PC-9 (cell line): ENCODE data around the gene NEU4. TPM values are rescaled to one million over a fixed set of nuclear protein-coding genes. Genes with fewer than 3 reads are reported as not detected.

ENCODE experiments used
- BruUV-seq: library from RNA; stranded (reverse); fragments of 400-500 nt; replicated peaks from 2 replicates; lab custom pipeline; 2021; lab: Mats Ljungman, UMichigan
- CTCF ChIA-PET: fragments of 300-600 bp; sonication (Branson Sonifier 250); formaldehyde crosslinking; loops from one replicate; lab custom pipeline; 2022; ENCODE audit warnings: antibody characterized with exemption; lab: Charles Lee
- POLR2A ChIA-PET: fragments of 300-600 bp; sonication (Branson Sonifier 250); formaldehyde crosslinking; loops from one replicate; lab custom pipeline; 2022; ENCODE audit warnings: antibody characterized with exemption; ENCODE audit not compliant: unreplicated experiment; lab: Charles Lee
- DNase-seq, 2 experiments: peaks; one replicate each; pipeline versions ENCODE4 v3.0.0 to v3.0.0-alpha.2; 2015 to 2022; ENCODE audit warnings: mixed read lengths in 1 of 2
- H2AFZ ChIP-seq: fragments of 200-600 bp; sonication (generic); 2 replicates; pipeline ENCODE4 v1.8.1; 2017; ENCODE audit warnings: antibody characterized with exemption
- H3F3A ChIP-seq: fragments of 200-600 bp; sonication (generic); 2 replicates; pipeline ENCODE4 v1.8.1; 2017; ENCODE audit warnings: antibody characterized with exemption, mild to moderate bottlenecking, low read depth; ENCODE audit not compliant: insufficient read depth
- H3K27ac ChIP-seq: fragments of 200-600 bp; sonication (generic); 2 replicates; pipeline ENCODE4 v1.6.1; 2016; ENCODE audit warnings: mixed run types
- H3K27me3 ChIP-seq: fragments of 200-600 bp; sonication (generic); 2 replicates; pipeline ENCODE4 v1.6.1; 2016; ENCODE audit warnings: low read depth, mixed run types; ENCODE audit not compliant: insufficient read depth
- H3K36me3 ChIP-seq: fragments of 200-600 bp; sonication (generic); 2 replicates; pipeline ENCODE4 v1.6.1; 2016; ENCODE audit warnings: low read depth, mixed run types
- H3K4me1 ChIP-seq: fragments of 200-600 bp; sonication (generic); replicated peaks from 2 replicates; pipeline ENCODE4 v1.6.1; 2016; ENCODE audit warnings: mixed run types; ENCODE audit not compliant: insufficient read depth
- H3K4me2 ChIP-seq: fragments of 200-600 bp; sonication (generic); 2 replicates; pipeline ENCODE4 v1.6.1; 2017; ENCODE audit warnings: mixed run types
- H3K4me3 ChIP-seq: fragments of 200-600 bp; sonication (generic); 2 replicates; pipeline ENCODE4 v1.6.1; 2016; ENCODE audit warnings: mixed run types
- H3K79me2 ChIP-seq: fragments of 200-600 bp; sonication (generic); 2 replicates; pipeline ENCODE4 v1.6.1; 2017; ENCODE audit warnings: low read depth, mixed run types
- H3K9me2 ChIP-seq: fragments of 200-600 bp; sonication (generic); 2 replicates; pipeline ENCODE4 v1.8.1; 2017; ENCODE audit warnings: mild to moderate bottlenecking; ENCODE audit not compliant: insufficient read depth
- H3K9me3 ChIP-seq: fragments of 200-600 bp; sonication (generic); 2 replicates; pipeline ENCODE4 v1.8.1; 2016; ENCODE audit warnings: low read depth; ENCODE audit not compliant: insufficient read depth
- H4K20me1 ChIP-seq: fragments of 200-600 bp; sonication (generic); 2 replicates; pipeline ENCODE4 v1.8.1; 2017; ENCODE audit not compliant: insufficient read depth
- EZH2 ChIP-seq: fragments of 200-600 bp; sonication (generic); IDR thresholded peaks from 2 replicates; pipeline ENCODE4 v1.8.0; 2017; ENCODE audit warnings: antibody characterized with exemption, low read depth
- intact Hi-C: fragments of 100-400 bp; cut with micrococcal nuclease; formaldehyde crosslinking; loops from one replicate; pipeline ENCODE4 v1.10.0; 2022; ENCODE audit not compliant: unreplicated experiment
- total RNA-seq: library from RNA; stranded (reverse); gene quantifications from 2 replicates; pipeline ENCODE4 v1.2.3, GENCODE V29; 2021
- TF ChIP-seq, protein P1 (sequence below): fragments of 200-600 bp; sonication (generic); conservative IDR thresholded peaks from 2 replicates; pipeline ENCODE4 v1.6.1; 2017; ENCODE audit warnings: mixed run types, antibody characterized with exemption, mild to moderate bottlenecking, moderate library complexity

NEU4 gene
- total RNA-seq, 1 experiment from 2014 or later, result 0.92 TPM

DNA sequence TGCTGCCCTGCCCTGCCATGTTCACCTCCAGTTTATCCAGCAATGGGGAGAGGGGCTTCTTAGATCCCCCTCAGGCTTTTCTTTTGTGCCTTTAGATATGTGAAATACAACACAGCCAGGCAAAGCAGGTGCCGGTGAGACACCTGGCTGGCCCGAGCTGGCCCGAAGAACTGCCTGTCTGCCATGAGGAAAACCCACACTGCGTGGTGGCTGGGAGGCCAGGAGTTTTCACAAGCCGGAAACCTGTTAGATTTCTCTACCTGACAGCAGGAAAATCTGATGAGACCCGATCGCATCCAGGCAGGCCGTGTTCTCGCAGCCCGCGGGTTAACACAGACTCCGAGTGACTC is 38.1 kb upstream of the NEU4 start:
- BruUV-seq, result no TSS peak
- Histone ChIP-seq H2AFZ (no peak overlapping the region), H3K27me3 (no peaks in the 10 kb centered on the region), H4K20me1 (no peaks in the 10 kb centered on the region), H3K4me1 (peaks cover 18% of the 10 kb centered on the region), H3K9me2 (no peaks in the 10 kb centered on the region), H3F3A (0 out of 2 replicates have a peak, but pooled peaks cover 8% of the 10 kb centered on the region), H3K79me2 (no peaks in the 10 kb centered on the region), H3K27ac (no peak overlapping the region), H3K4me2 (no peak overlapping the region), H3K4me3 (no peak overlapping the region), H3K36me3 (no peaks in the 10 kb centered on the region), H3K9me3 (no peaks in the 10 kb centered on the region)
- TF ChIP-seq EZH2, result no peak
- TF ChIP-seq, protein P1, sequence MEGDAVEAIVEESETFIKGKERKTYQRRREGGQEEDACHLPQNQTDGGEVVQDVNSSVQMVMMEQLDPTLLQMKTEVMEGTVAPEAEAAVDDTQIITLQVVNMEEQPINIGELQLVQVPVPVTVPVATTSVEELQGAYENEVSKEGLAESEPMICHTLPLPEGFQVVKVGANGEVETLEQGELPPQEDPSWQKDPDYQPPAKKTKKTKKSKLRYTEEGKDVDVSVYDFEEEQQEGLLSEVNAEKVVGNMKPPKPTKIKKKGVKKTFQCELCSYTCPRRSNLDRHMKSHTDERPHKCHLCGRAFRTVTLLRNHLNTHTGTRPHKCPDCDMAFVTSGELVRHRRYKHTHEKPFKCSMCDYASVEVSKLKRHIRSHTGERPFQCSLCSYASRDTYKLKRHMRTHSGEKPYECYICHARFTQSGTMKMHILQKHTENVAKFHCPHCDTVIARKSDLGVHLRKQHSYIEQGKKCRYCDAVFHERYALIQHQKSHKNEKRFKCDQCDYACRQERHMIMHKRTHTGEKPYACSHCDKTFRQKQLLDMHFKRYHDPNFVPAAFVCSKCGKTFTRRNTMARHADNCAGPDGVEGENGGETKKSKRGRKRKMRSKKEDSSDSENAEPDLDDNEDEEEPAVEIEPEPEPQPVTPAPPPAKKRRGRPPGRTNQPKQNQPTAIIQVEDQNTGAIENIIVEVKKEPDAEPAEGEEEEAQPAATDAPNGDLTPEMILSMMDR, result no peak
- intact Hi-C loops, result no loop called here
- POLR2A ChIA-PET, result interaction anchor here (0.6 kb wide), 1 partner anchor 149 kb away, joined by 8 read pairs; no protein-coding TSS in a partner anchor
- no peak for DNase-seq
- CTCF ChIA-PET, result no interaction called here

GRCh38 chr2:241771286-241772062 is 37.5 kb upstream of the NEU4 start:
- Histone ChIP-seq H3K9me2 (no peaks in the 10 kb centered on the region), H3K4me1 (peaks cover 18% of the 10 kb centered on the region), H4K20me1 (no peaks in the 10 kb centered on the region), H3K27ac (no peak overlapping the region), H3K27me3 (no peaks in the 10 kb centered on the region), H3K79me2 (no peaks in the 10 kb centered on the region), H3F3A (0 out of 2 replicates have a peak, but pooled peaks cover 8% of the 10 kb centered on the region), H3K4me3 (no peak overlapping the region), H3K4me2 (no peak overlapping the region), H3K9me3 (no peaks in the 10 kb centered on the region), H3K36me3 (no peaks in the 10 kb centered on the region), H2AFZ (no peak overlapping the region)
- CTCF ChIA-PET, result no interaction called here
- POLR2A ChIA-PET, result interaction anchor here (0.6 kb wide), 1 partner anchor 149 kb away, joined by 8 read pairs; no protein-coding TSS in a partner anchor
- no TSS peak for BruUV-seq
- TF ChIP-seq, protein P1, result no peak
- TF ChIP-seq EZH2, result no peak
- intact Hi-C loops, result no loop called here
- no peak for DNase-seq

GRCh38 chr2:241772063-241772499 is 36.9 kb upstream of the NEU4 start:
- intact Hi-C loops, result no loop called here
- BruUV-seq, result no TSS peak

More at GRCh38 chr2:241772063-241772499, 36.9 kb upstream of the NEU4 start:
- H3F3A ChIP-seq, result 0 out of 2 replicates have a peak, but pooled peaks cover 8% of the 10 kb centered on the region
- H3K27me3 ChIP-seq, result no peaks in the 10 kb centered on the region
- H2AFZ ChIP-seq, result no peak overlapping the region
- POLR2A ChIA-PET, result no interaction called here
- DNase-seq, result no peak
- H3K4me1 ChIP-seq, result peaks cover 18% of the 10 kb centered on the region
- H3K79me2 ChIP-seq, result no peaks in the 10 kb centered on the region
- no peak overlapping the region for H3K4me2 ChIP-seq
- CTCF ChIA-PET, result no interaction called here
- TF ChIP-seq, protein P1, result no peak
- TF ChIP-seq EZH2, result no peak
- no peaks in the 10 kb centered on the region for H3K36me3 ChIP-seq
- H3K9me3 ChIP-seq, result no peaks in the 10 kb centered on the region
- H4K20me1 ChIP-seq, result no peaks in the 10 kb centered on the region
- no peak overlapping the region for H3K27ac ChIP-seq
- H3K9me2 ChIP-seq, result no peaks in the 10 kb centered on the region
- H3K4me3 ChIP-seq, result no peak overlapping the region
